ENCODE measurements around the gene S100A12.

- TF ChIP-seq CTCF (IDR thresholded peaks at IDR 0.05) (no peak), POLR2A (IDR thresholded peaks at IDR 0.05) (no peak)
Observed at GRCh38 chr1:153390938-153391710, 15.7 kb upstream of the S100A12 start, which contains the start of gene S100A8.
